Retinal pigment epithelial cell (primary cell): ENCODE measurements around the gene GLDC.

Experiments used
- DNase-seq: peaks from one replicate; pipeline ENCODE4 v3.0.0-alpha.2; 2010; ENCODE audit warnings: low read depth
- H3K4me3 ChIP-seq: 2 replicates; pipeline ENCODE4 v1.5.1; 2011; ENCODE audit warnings: mild to moderate bottlenecking, low read length, control low read depth, moderate library complexity
- CTCF ChIP-seq: conservative IDR thresholded peaks from 2 replicates; pipeline ENCODE4 v1.5.1; 2011; ENCODE audit warnings: low read depth, low read length, control low read depth, inconsistent platforms

Gene GLDC

DNA sequence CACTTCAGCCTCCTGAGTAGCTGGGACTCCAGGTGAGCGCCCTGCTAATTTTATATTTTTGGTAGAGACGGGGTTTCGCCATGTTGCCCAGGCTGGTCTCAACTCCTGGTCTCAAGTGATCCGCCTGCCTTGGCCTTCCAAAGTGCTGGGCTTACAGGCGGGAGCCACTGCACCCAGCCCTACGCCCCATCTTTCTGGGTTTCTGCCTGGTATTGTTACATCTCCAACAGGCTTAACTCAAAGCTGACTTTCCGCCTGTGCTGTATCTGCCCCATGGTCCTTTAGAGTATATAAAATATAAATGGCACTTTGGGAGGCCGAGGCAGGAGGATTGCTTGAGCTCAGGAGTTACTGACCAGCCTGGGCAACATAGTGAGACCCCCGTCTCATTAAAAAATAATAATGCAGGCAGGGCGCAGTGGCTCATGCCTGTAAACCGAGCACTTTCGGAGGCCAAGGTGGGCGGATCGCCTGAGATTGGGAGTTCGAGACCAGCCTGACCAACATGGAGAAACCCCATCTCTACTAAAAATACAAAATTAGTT is 36.5 kb upstream of the GLDC start:
- peak overlapping the region; percentile 86 for H3K4me3 ChIP-seq
- DNase-seq: no peak
- TF ChIP-seq CTCF: no peak

DNA sequence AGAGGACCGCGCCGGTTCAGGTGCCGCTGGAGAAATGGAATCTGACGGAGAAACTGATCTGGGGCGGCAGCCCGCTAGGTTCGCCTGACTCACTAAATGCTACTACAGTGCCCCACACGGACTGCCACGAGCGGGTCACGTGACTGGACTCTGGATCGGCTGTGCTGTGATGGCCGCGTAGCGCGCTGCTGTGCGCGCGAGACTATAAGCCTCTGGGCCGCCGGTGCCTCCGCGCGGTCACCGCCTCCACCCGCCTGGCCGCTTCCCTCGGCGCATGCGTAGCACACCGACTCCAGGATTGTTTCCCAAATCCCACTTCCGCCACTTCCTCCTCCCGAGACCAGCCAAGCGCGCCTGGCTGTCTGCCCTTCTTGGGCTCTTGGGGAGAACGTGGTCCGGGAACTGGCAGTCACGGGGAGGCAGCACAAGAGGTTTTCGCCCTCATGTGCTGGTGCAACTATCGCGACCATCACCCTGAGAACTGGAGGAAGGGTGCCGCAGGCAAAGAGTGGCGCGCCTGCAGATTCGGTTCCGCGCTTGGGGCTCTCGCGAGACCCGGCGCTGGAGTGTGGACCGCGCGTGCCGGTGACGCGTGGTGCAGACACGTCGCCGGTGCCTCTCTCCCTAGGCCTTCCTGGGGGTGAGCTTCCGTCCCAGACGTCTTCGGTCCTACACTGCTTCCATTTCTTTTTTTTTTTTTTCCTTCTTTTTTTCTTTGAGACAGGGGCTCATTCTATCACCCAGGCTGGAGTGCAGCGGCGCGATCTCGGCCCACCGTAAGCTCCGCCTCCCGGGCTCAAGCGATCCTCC is 35.8 kb upstream of the GLDC start:
- no peak for TF ChIP-seq CTCF
- peak; percentile 96 for DNase-seq
- H3K4me3 ChIP-seq: peak overlapping the region; percentile 86

- TF ChIP-seq CTCF: no peak
- H3K4me3 ChIP-seq: peak overlapping the region; percentile 86
- DNase-seq: no peak
Measured at GRCh38 chr9:6680797-6681146, 35.2 kb upstream of the GLDC start.

GRCh38 chr9:6677803-6678202 is 32.3 kb upstream of the GLDC start:
- no peak for DNase-seq
- TF ChIP-seq CTCF: no peak
- no peak overlapping the region for H3K4me3 ChIP-seq

DNA sequence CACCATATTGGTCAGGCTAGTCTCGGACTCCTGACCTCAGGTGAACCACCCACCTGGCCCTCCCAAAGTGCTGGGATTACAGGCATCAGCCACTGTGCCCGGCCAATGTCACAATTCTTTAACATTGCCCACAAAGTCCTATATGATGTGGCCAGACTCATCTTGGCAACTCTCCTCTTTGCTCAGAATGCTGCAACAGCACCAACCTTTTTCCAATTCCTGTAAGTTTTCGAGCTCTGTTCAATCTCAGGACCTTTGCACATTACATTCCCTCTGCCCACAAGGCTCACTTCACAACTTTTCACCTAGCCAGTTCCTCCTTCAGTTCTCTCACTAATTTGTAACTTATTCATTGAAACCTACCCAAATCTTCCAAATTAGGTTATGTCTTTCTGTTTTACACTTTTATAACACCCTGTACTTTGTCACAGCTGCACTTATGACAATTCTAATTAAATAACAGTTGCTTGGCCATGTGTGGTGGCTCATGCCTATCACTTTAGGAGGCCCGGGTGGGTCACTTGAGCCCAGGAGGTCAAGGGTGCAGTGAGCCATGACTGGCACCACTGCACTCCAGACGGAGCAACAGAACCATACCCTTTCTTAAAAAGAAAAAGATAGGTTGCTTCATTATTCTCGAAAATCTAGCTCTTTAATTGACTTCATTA is 30.9 kb upstream of the GLDC start:
- no peak for DNase-seq
- no peak overlapping the region for H3K4me3 ChIP-seq
- no peak for TF ChIP-seq CTCF

- H3K4me3 ChIP-seq: no peak overlapping the region
- DNase-seq: no peak
- TF ChIP-seq CTCF: no peak
Measured at GRCh38 chr9:6675268-6675667, 29.7 kb upstream of the GLDC start.
